PC-3 (cell line): ENCODE measurements around the gene PTPRD. TPM values are rescaled to one million over a fixed set of nuclear protein-coding genes. Genes with fewer than 3 reads are reported as not detected.

ENCODE experiments used
- ATAC-seq: fragments of 200-7000 bp; cut with Tn5 transposase; 2 replicates; pipeline ENCODE4 v1.9.1; 2020; ENCODE audit warnings: mild to moderate bottlenecking, moderate library complexity
- BruUV-seq: library from RNA; stranded (reverse); fragments of 400-500 nt; replicated peaks from 2 replicates; lab custom pipeline; 2021; lab: Mats Ljungman, UMichigan
- CTCF ChIA-PET: fragments of 300-600 bp; sonication (Branson Sonifier 250); formaldehyde crosslinking; loops from one replicate; lab custom pipeline; 2022; ENCODE audit warnings: antibody characterized with exemption; lab: Charles Lee
- POLR2A ChIA-PET: fragments of 300-600 bp; sonication (Branson Sonifier 250); formaldehyde crosslinking; loops from one replicate; lab custom pipeline; 2022; ENCODE audit warnings: antibody characterized with exemption; ENCODE audit not compliant: unreplicated experiment; lab: Charles Lee
- DNase-seq: peaks from one replicate; pipeline ENCODE4 v3.0.0-alpha.2; 2015
- H2AFZ ChIP-seq: fragments of 300-600 bp; sonication (generic); 2 replicates; pipeline ENCODE4 v1.6.0; 2016; ENCODE audit warnings: antibody characterized with exemption, low read length
- H3F3A ChIP-seq: fragments of 300-600 bp; sonication (generic); one replicate; pipeline ENCODE4 v1.6.0; 2017; ENCODE audit warnings: antibody characterized with exemption, low read length, control low read depth, mild to moderate bottlenecking; ENCODE audit not compliant: unreplicated experiment
- H3K27ac ChIP-seq: fragments of 300-600 bp; sonication (generic); 2 replicates; pipeline ENCODE4 v1.5.1; 2016; ENCODE audit warnings: mild to moderate bottlenecking, low read length
- H3K27me3 ChIP-seq: fragments of 300-600 bp; sonication (generic); 2 replicates; pipeline ENCODE4 v1.6.1; 2016; ENCODE audit warnings: low read length, mixed read lengths
- H3K36me3 ChIP-seq: fragments of 300-600 bp; sonication (generic); 2 replicates; pipeline ENCODE4 v1.6.1; 2016; ENCODE audit warnings: low read depth, mixed run types, low read length, mixed read lengths
- H3K4me1 ChIP-seq: fragments of 300-600 bp; sonication (generic); 2 replicates; pipeline ENCODE4 v1.5.1; 2016; ENCODE audit warnings: low read length; ENCODE audit not compliant: insufficient read depth
- H3K4me2 ChIP-seq: fragments of 300-600 bp; sonication (generic); 2 replicates; pipeline ENCODE4 v1.6.0; 2016; ENCODE audit warnings: low read length
- H3K4me3 ChIP-seq: fragments of 300-600 bp; sonication (generic); 2 replicates; pipeline ENCODE4 v1.5.1; 2016; ENCODE audit warnings: mild to moderate bottlenecking, low read length, mixed read lengths
- H3K79me2 ChIP-seq: fragments of 300-600 bp; sonication (generic); 2 replicates; pipeline ENCODE4 v1.6.1; 2017; ENCODE audit warnings: low read length, mixed read lengths
- H3K9ac ChIP-seq: fragments of 300-600 bp; sonication (generic); 2 replicates; pipeline ENCODE4 v1.6.0; 2016; ENCODE audit warnings: mild to moderate bottlenecking, low read length
- H3K9me2 ChIP-seq: fragments of 300-600 bp; sonication (generic); replicated peaks from 2 replicates; pipeline ENCODE4 v1.6.1; 2016; ENCODE audit warnings: mixed run types, low read length, mixed read lengths
- H3K9me3 ChIP-seq: fragments of 300-600 bp; sonication (generic); 2 replicates; pipeline ENCODE4 v1.6.1; 2016; ENCODE audit warnings: low read length, mixed read lengths
- H4K20me1 ChIP-seq: fragments of 300-600 bp; sonication (generic); 2 replicates; pipeline ENCODE4 v1.6.1; 2016; ENCODE audit warnings: low read length, mixed read lengths
- EZH2 ChIP-seq: fragments of 300-600 bp; sonication (generic); IDR thresholded peaks from one replicate; pipeline ENCODE4 v1.6.1; 2017; ENCODE audit warnings: antibody characterized with exemption, mild to moderate bottlenecking, low read length; ENCODE audit not compliant: unreplicated experiment
- EZH2phosphoT487 ChIP-seq: fragments of 300-600 bp; sonication (generic); IDR thresholded peaks from 2 replicates; pipeline ENCODE4 v1.6.1; 2018; ENCODE audit warnings: mild to moderate bottlenecking, antibody characterized with exemption, low read length, borderline replicate concordance
- intact Hi-C: fragments of 100-400 bp; cut with micrococcal nuclease; formaldehyde crosslinking; loops from 2 replicates; pipeline ENCODE4 v1.9.0; 2023
- total RNA-seq: library from RNA; depleted of rRNA; stranded (reverse); fragments of >200 nt; gene quantifications from 2 replicates; pipeline ENCODE4 v1.2.3, GENCODE V29; 2014
- TF ChIP-seq, protein P1 (sequence below): fragments of 300-600 bp; sonication (generic); conservative IDR thresholded peaks from 2 replicates; pipeline ENCODE4 v1.5.1; 2017; ENCODE audit warnings: antibody characterized with exemption, low read depth, mild to moderate bottlenecking, low read length

Gene PTPRD
- total RNA-seq, 1 experiment from 2014 or later, result not detected

DNA sequence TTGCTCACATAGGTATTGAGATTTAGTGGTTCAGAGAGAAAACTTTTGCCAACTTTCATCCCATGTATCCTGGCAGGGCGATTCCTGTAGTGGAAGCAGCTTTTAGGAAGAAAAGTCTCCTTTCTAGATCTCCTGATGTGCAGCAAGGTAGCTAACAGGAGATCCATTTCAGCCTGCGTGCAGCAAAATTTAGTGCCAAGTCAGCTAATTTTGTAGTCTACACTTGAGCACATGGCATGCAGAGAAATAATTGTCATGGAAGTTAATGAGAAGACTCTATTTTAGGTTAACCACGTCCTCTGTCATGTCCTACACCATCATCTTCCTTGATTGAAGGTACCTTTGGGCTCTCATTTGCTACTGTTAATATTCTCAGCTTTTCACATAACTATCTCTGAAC, 165.8 kb downstream of the PTPRD start:
- Histone ChIP-seq H3K4me2 (no peak overlapping the region), H3K9ac (no peak overlapping the region), H3F3A (no peaks in the 10 kb centered on the region), H3K79me2 (no peaks in the 10 kb centered on the region), H2AFZ (no peak overlapping the region), H3K27me3 (no peaks in the 10 kb centered on the region), H3K4me3 (no peak overlapping the region), H3K4me1 (no peaks in the 10 kb centered on the region), H4K20me1 (no peaks in the 10 kb centered on the region), H3K27ac (no peak overlapping the region), H3K9me2 (no peaks in the 10 kb centered on the region), H3K36me3 (no peaks in the 10 kb centered on the region), H3K9me3 (no peaks in the 10 kb centered on the region)
- ChIA-PET POLR2A (no interaction called here), CTCF (no interaction called here)
- intact Hi-C loops, result no loop called here
- no TSS peak for BruUV-seq
- DNase-seq (no peak), ATAC-seq (no peak)
- TF ChIP-seq, protein P1, sequence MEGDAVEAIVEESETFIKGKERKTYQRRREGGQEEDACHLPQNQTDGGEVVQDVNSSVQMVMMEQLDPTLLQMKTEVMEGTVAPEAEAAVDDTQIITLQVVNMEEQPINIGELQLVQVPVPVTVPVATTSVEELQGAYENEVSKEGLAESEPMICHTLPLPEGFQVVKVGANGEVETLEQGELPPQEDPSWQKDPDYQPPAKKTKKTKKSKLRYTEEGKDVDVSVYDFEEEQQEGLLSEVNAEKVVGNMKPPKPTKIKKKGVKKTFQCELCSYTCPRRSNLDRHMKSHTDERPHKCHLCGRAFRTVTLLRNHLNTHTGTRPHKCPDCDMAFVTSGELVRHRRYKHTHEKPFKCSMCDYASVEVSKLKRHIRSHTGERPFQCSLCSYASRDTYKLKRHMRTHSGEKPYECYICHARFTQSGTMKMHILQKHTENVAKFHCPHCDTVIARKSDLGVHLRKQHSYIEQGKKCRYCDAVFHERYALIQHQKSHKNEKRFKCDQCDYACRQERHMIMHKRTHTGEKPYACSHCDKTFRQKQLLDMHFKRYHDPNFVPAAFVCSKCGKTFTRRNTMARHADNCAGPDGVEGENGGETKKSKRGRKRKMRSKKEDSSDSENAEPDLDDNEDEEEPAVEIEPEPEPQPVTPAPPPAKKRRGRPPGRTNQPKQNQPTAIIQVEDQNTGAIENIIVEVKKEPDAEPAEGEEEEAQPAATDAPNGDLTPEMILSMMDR, result no peak
- TF ChIP-seq EZH2, result no peak
- TF ChIP-seq EZH2phosphoT487, result no peak

DNA sequence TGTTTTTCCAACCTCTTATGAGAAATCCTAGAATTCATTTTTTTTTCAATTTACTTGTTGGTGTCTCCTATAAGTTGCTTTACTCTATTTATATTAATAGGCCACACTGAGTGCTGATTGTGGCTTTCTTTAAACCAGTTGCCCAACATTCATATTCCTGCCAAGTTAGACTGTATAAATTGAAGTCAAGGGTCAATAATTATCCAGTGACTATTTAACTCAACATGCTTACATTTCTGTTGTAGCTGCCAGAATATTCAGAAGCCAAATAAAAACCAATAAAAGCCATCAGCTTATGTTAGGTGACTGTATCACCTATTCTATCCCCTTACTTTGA, 169.0 kb downstream of the PTPRD start:
- ATAC-seq, result peak; percentile 53
- Histone ChIP-seq H3K9me3 (no peaks in the 10 kb centered on the region), H3K27ac (no peak overlapping the region), H4K20me1 (no peaks in the 10 kb centered on the region), H3K27me3 (no peaks in the 10 kb centered on the region), H3K79me2 (no peaks in the 10 kb centered on the region), H3F3A (no peaks in the 10 kb centered on the region), H3K36me3 (no peaks in the 10 kb centered on the region), H3K4me2 (no peak overlapping the region), H3K9ac (no peak overlapping the region), H3K4me3 (no peak overlapping the region), H3K4me1 (no peaks in the 10 kb centered on the region), H3K9me2 (no peaks in the 10 kb centered on the region), H2AFZ (no peak overlapping the region)
- ChIA-PET POLR2A (interaction anchor here (0.6 kb wide), 1 partner anchor 94 kb away, joined by 9 read pairs; no protein-coding TSS in a partner anchor), CTCF (no interaction called here)
- intact Hi-C loops, result no loop called here
- no TSS peak for BruUV-seq
- DNase-seq, result peak; percentile 19
- TF ChIP-seq EZH2phosphoT487 (no peak), EZH2 (no peak)
- TF ChIP-seq, protein P1, result no peak

DNA sequence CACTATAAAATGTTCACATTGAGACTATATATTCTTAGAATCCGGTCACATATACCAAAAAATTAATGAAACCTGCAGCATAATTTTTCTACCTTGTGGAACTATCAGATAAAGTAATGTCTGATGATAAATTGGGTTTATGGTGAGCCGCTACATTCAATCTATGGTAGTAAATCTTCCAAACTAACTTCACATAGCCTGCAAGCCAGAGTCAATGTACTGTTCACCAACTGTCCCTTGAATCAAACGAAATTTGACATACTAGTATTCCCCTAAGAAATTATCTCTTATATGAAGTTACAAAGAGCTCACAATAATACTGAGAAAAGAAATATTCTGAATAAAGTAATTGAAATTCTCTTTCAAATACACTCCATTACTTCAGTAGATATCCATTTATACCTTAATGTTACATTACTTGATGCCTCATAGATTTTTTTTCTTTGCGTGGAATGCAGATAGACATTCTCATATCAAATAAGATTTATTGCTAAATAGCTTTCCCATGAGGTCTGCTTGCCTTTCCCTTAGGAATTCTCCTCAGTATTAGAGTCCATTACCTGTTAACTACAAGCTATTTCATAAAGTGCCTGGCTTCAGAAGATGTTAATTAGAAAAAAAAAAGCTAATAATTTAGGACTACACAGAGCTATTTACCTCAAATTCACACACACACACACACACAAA, 169.5 kb downstream of the PTPRD start:
- no peak overlapping the region for H3K27ac ChIP-seq
- no peaks in the 10 kb centered on the region for H3K79me2 ChIP-seq
- ATAC-seq, result no peak
- H3K27me3 ChIP-seq, result no peaks in the 10 kb centered on the region
- H3K4me3 ChIP-seq, result no peak overlapping the region
- ChIA-PET CTCF (no interaction called here), POLR2A (interaction anchor here (0.5 to 0.6 kb wide), 2 partner anchors 13 to 94 kb away, joined by 3 to 9 read pairs; no protein-coding TSS in a partner anchor)
- no peak overlapping the region for H3K9ac ChIP-seq
- no peaks in the 10 kb centered on the region for H3K36me3 ChIP-seq
- no peaks in the 10 kb centered on the region for H3K9me3 ChIP-seq
- H3K9me2 ChIP-seq, result no peaks in the 10 kb centered on the region
- H4K20me1 ChIP-seq, result no peaks in the 10 kb centered on the region
- intact Hi-C loops, result no loop called here
- H3F3A ChIP-seq, result no peaks in the 10 kb centered on the region
- no peak overlapping the region for H2AFZ ChIP-seq
- DNase-seq, result no peak
- TF ChIP-seq, protein P1, result no peak
- TF ChIP-seq EZH2phosphoT487 (no peak), EZH2 (no peak)
- BruUV-seq, result no TSS peak
- no peak overlapping the region for H3K4me2 ChIP-seq
- no peaks in the 10 kb centered on the region for H3K4me1 ChIP-seq
